ENCODE results near the gene MYOG.

The MYOG gene

GRCh38 chr1:203117611-203118575 lies 32.1 kb upstream of the MYOG start:
- Histone ChIP-seq H2AFZ (ENCODE audit: low read length) (no peak overlapping the region), H3K9me3 (ENCODE audit: insufficient read depth, low read depth, low read length) (no peaks in the 10 kb centered on the region), H4K20me1 (ENCODE audit: insufficient read depth, low read length, poor library complexity, severe bottlenecking) (no peaks in the 10 kb centered on the region), H3K79me2 (ENCODE audit: insufficient read depth, low read length) (no peaks in the 10 kb centered on the region), H3K36me3 (ENCODE audit: insufficient read depth, low read length) (no peaks in the 10 kb centered on the region), H3K9ac (ENCODE audit: low read depth, low read length, poor library complexity, severe bottlenecking) (no peak overlapping the region), H3K27me3 (ENCODE audit: insufficient read depth, low read length, poor library complexity, severe bottlenecking) (peaks cover 9% of the 10 kb centered on the region), H3F3A (ENCODE audit: low read depth) (no peaks in the 10 kb centered on the region), H3K4me2 (ENCODE audit: low read depth, low read length, poor library complexity, severe bottlenecking) (no peak overlapping the region), H3K9me2 (replicated peaks; ENCODE audit: low read depth, low read length) (no peaks in the 10 kb centered on the region), H3K4me3 (ENCODE audit: low read length, poor library complexity, severe bottlenecking) (no peak overlapping the region), H3K4me1 (ENCODE audit: insufficient read depth, low read length, poor library complexity, severe bottlenecking) (peaks cover 12% of the 10 kb centered on the region)
- TF ChIP-seq EZH2phosphoT487 (IDR thresholded peaks at IDR 0.05; ENCODE audit: borderline replicate concordance) (no peak), CTCF (conservative IDR thresholded peaks at IDR 0.05; ENCODE audit: low read length) (peak; percentile 57)

DNA sequence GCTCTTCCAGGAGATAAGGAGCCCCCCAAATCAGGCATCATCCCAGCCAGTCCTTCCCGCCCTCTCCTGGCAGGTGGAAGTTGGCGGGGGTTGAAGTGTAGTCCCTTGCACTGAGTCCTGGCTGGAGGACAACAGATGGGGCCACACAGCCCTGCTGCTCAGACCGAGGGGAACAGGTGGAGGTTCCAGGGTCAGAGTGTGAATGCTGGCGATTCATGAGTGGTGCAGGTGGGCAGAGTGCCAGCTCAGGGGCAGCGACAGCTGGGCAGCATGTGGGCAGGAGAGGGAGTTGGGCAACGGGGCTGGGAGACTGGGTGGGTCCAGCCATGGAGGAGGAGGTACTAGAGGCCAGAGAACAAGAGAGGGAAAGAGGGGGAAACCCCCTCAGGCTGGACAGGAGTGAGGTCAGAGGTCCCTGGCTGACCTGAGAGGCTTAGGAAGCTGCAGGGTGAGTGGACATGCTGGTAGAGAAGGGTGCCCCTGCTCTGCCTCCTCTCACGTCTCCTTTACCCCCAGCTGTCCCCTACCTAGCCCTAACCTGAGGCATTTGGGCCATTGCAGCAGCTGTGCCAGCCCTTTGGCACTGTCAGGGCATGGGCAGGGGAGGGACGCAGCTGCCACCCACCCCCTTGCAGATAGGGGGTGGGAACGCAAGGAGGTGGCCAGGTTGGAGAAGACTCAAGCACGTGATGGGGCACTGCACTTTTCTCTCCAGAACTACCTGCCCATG lies 30.4 kb upstream of the MYOG start:
- Histone ChIP-seq H3K4me2 (ENCODE audit: low read depth, low read length, poor library complexity, severe bottlenecking) (no peak overlapping the region), H3K9me2 (replicated peaks; ENCODE audit: low read depth, low read length) (no peaks in the 10 kb centered on the region), H4K20me1 (ENCODE audit: insufficient read depth, low read length, poor library complexity, severe bottlenecking) (no peaks in the 10 kb centered on the region), H3K9ac (ENCODE audit: low read depth, low read length, poor library complexity, severe bottlenecking) (no peak overlapping the region), H2AFZ (ENCODE audit: low read length) (no peak overlapping the region), H3F3A (ENCODE audit: low read depth) (no peaks in the 10 kb centered on the region), H3K79me2 (ENCODE audit: insufficient read depth, low read length) (no peaks in the 10 kb centered on the region), H3K4me3 (ENCODE audit: low read length, poor library complexity, severe bottlenecking) (no peak overlapping the region), H3K4me1 (ENCODE audit: insufficient read depth, low read length, poor library complexity, severe bottlenecking) (peaks cover 4% of the 10 kb centered on the region), H3K9me3 (ENCODE audit: insufficient read depth, low read depth, low read length) (no peaks in the 10 kb centered on the region), H3K27me3 (ENCODE audit: insufficient read depth, low read length, poor library complexity, severe bottlenecking) (peaks cover 9% of the 10 kb centered on the region), H3K36me3 (ENCODE audit: insufficient read depth, low read length) (no peaks in the 10 kb centered on the region)
- TF ChIP-seq CTCF (conservative IDR thresholded peaks at IDR 0.05; ENCODE audit: low read length) (no peak), EZH2phosphoT487 (IDR thresholded peaks at IDR 0.05; ENCODE audit: borderline replicate concordance) (no peak)

DNA sequence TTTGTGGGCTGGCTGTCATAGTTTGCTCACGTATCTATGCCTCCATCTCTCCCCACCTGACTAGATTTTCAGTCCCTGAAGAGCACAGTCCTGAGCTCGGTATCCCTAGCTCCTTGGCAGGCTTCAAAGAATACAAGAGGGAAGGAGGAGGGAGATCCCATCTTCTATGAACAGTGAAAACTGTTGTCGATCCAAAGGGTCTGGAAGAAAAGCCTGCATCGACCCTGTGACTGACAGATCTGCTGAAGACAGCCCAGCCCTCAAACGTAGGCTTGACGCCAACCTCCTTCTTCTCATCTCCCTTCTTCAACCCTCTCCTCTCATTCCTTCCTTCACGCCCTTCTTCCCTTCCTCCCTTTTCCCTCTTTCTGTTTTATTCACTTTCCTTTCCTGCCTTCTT lies 28.4 kb upstream of the MYOG start:
- no peaks in the 10 kb centered on the region for H4K20me1 ChIP-seq (ENCODE audit: insufficient read depth, low read length, poor library complexity, severe bottlenecking)
- peaks cover 9% of the 10 kb centered on the region for H3K27me3 ChIP-seq (ENCODE audit: insufficient read depth, low read length, poor library complexity, severe bottlenecking)
- no peaks in the 10 kb centered on the region for H3K79me2 ChIP-seq (ENCODE audit: insufficient read depth, low read length)
- H3F3A ChIP-seq (ENCODE audit: low read depth), result no peaks in the 10 kb centered on the region
- H3K36me3 ChIP-seq (ENCODE audit: insufficient read depth, low read length), result no peaks in the 10 kb centered on the region
- H3K4me3 ChIP-seq (ENCODE audit: low read length, poor library complexity, severe bottlenecking), result no peak overlapping the region
- no peak overlapping the region for H2AFZ ChIP-seq (ENCODE audit: low read length)
- no peaks in the 10 kb centered on the region for H3K9me3 ChIP-seq (ENCODE audit: insufficient read depth, low read depth, low read length)
- no peaks in the 10 kb centered on the region for H3K9me2 ChIP-seq (replicated peaks; ENCODE audit: low read depth, low read length)
- H3K4me2 ChIP-seq (ENCODE audit: low read depth, low read length, poor library complexity, severe bottlenecking), result no peak overlapping the region
- H3K4me1 ChIP-seq (ENCODE audit: insufficient read depth, low read length, poor library complexity, severe bottlenecking), result no peaks in the 10 kb centered on the region
- TF ChIP-seq EZH2phosphoT487 (IDR thresholded peaks at IDR 0.05; ENCODE audit: borderline replicate concordance), result no peak
- no peak overlapping the region for H3K9ac ChIP-seq (ENCODE audit: low read depth, low read length, poor library complexity, severe bottlenecking)
